HEK293 (cell line): ENCODE measurements around the gene SH2B2.

Experiments
- BCL11A ChIP-seq: fragments of 450-650 bp; formaldehyde crosslinking; IDR thresholded peaks from 2 replicates; pipeline ENCODE4 v1.5.1; 2016; ENCODE audit warnings: low read depth, missing biosample characterization, missing genetic modification characterization
- CTCF ChIP-seq: fragments of 450-650 bp; formaldehyde crosslinking; IDR thresholded peaks from 2 replicates; pipeline ENCODE4 v1.5.1; 2016; ENCODE audit warnings: missing biosample characterization, missing genetic modification characterization
- REST ChIP-seq: fragments of 450-650 bp; formaldehyde crosslinking; IDR thresholded peaks from 2 replicates; pipeline ENCODE4 v1.5.1; 2016; ENCODE audit warnings: missing biosample characterization, missing genetic modification characterization
- TCF7L2 ChIP-seq: IDR thresholded peaks from 2 replicates; pipeline ENCODE4 v1.6.1; 2011; ENCODE audit warnings: low read depth, mild to moderate bottlenecking, inconsistent platforms, low read length, moderate library complexity, borderline replicate concordance
- ZBTB20 ChIP-seq: fragments of 450-650 bp; formaldehyde crosslinking; IDR thresholded peaks from 2 replicates; pipeline ENCODE4 v1.5.1; 2016; ENCODE audit warnings: missing biosample characterization, missing genetic modification characterization
- ZBTB7A ChIP-seq: fragments of 450-650 bp; formaldehyde crosslinking; IDR thresholded peaks from 2 replicates; pipeline ENCODE4 v1.5.1; 2016; ENCODE audit warnings: low read depth, missing biosample characterization, missing genetic modification characterization
- ZNF174 ChIP-seq: fragments of 450-650 bp; formaldehyde crosslinking; IDR thresholded peaks from 2 replicates; pipeline ENCODE4 v1.5.0; 2017; ENCODE audit warnings: missing biosample characterization, mild to moderate bottlenecking, missing genetic modification characterization
- ZNF302 ChIP-seq: fragments of 450-650 bp; formaldehyde crosslinking; IDR thresholded peaks from 2 replicates; pipeline ENCODE4 v1.5.1; 2016; ENCODE audit warnings: missing biosample characterization, missing genetic modification characterization, low read depth
- ZNF426 ChIP-seq: fragments of 450-650 bp; formaldehyde crosslinking; IDR thresholded peaks from 2 replicates; pipeline ENCODE4 v1.5.1; 2017; ENCODE audit warnings: missing biosample characterization, missing genetic modification characterization, mild to moderate bottlenecking, inconsistent platforms, moderate library complexity
- ZNF660 ChIP-seq: fragments of 450-650 bp; IDR thresholded peaks from 2 replicates; pipeline ENCODE4 v1.5.1; 2018; ENCODE audit warnings: missing biosample characterization, mild to moderate bottlenecking, missing genetic modification characterization
- TF ChIP-seq, protein P1 (sequence below): fragments of 450-650 bp; formaldehyde crosslinking; IDR thresholded peaks from 2 replicates; pipeline ENCODE4 v1.5.1; 2016; ENCODE audit warnings: missing biosample characterization, missing genetic modification characterization
- TF ChIP-seq, protein P2 (sequence below): fragments of 450-650 bp; formaldehyde crosslinking; IDR thresholded peaks from 2 replicates; pipeline ENCODE4 v1.5.1; 2016; ENCODE audit warnings: missing biosample characterization, missing genetic modification characterization

GRCh38 chr7:102284891-102285539, 1.7 kb upstream of the SH2B2 start:
- TF ChIP-seq CTCF (tag by site-specific recombination), result no peak
- TF ChIP-seq BCL11A (tag by site-specific recombination), result no peak
- no peak for TF ChIP-seq ZBTB7A
- TF ChIP-seq, protein P1, sequence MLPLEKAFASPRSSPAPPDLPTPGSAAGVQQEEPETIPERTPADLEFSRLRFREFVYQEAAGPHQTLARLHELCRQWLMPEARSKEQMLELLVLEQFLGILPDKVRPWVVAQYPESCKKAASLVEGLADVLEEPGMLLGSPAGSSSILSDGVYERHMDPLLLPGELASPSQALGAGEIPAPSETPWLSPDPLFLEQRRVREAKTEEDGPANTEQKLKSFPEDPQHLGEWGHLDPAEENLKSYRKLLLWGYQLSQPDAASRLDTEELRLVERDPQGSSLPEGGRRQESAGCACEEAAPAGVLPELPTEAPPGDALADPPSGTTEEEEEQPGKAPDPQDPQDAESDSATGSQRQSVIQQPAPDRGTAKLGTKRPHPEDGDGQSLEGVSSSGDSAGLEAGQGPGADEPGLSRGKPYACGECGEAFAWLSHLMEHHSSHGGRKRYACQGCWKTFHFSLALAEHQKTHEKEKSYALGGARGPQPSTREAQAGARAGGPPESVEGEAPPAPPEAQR, result no peak
- TF ChIP-seq ZBTB20, result no peak
- TF ChIP-seq ZNF302 (tag by site-specific recombination), result no peak
- TF ChIP-seq REST, result no peak
- no peak for TF ChIP-seq ZNF426 (tag by site-specific recombination)
- TF ChIP-seq, protein P2, sequence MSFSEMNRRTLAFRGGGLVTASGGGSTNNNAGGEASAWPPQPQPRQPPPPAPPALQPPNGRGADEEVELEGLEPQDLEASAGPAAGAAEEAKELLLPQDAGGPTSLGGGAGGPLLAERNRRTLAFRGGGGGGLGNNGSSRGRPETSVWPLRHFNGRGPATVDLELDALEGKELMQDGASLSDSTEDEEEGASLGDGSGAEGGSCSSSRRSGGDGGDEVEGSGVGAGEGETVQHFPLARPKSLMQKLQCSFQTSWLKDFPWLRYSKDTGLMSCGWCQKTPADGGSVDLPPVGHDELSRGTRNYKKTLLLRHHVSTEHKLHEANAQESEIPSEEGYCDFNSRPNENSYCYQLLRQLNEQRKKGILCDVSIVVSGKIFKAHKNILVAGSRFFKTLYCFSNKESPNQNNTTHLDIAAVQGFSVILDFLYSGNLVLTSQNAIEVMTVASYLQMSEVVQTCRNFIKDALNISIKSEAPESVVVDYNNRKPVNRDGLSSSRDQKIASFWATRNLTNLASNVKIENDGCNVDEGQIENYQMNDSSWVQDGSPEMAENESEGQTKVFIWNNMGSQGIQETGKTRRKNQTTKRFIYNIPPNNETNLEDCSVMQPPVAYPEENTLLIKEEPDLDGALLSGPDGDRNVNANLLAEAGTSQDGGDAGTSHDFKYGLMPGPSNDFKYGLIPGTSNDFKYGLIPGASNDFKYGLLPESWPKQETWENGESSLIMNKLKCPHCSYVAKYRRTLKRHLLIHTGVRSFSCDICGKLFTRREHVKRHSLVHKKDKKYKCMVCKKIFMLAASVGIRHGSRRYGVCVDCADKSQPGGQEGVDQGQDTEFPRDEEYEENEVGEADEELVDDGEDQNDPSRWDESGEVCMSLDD (tag by site-specific recombination), result no peak
- no peak for TF ChIP-seq TCF7L2
- TF ChIP-seq ZNF174 (tag by site-specific recombination), result no peak
- TF ChIP-seq ZNF660, result no peak
